HepG2 (cell line): ENCODE results near the gene PRKCI. TPM values are rescaled to one million over a fixed set of nuclear protein-coding genes. Genes with fewer than 3 reads are reported as not detected.
"Not testable (repeated sequence)": the region's sequence is repeated elsewhere in the genome, so short reads cannot be mapped to it uniquely, and the experiment has no call there.

Experiments
- ATAC-seq: fragments of 200-7000 bp; cut with Tn5 transposase; 3 replicates; pipeline ENCODE4 v1.9.1; 2020; ENCODE audit warnings: mild to moderate bottlenecking, moderate library complexity
- BruUV-seq: library from RNA; stranded (reverse); fragments of 400-500 nt; replicated peaks from 2 replicates; lab custom pipeline; 2021; lab: Mats Ljungman, UMichigan
- CTCF ChIA-PET: fragments of 300-600 bp; formaldehyde crosslinking; extraction: SDS; loops from one replicate; lab custom pipeline; 2021; ENCODE audit warnings: low total read pairs, inconsistent platforms, low intra/inter-chr PET ratio; lab: Yijun Ruan, JAX
- POLR2A ChIA-PET: fragments of 350-600 bp; sonication (Branson Sonifier 250); formaldehyde crosslinking; loops from one replicate; lab custom pipeline; 2020; ENCODE audit warnings: antibody characterized with exemption, inconsistent platforms; lab: Yijun Ruan, JAX
- DNase-seq: peaks from one replicate; pipeline ENCODE4 v3.0.0-alpha.2; 2015; ENCODE audit warnings: low spot score
- FAIRE-seq: peaks from 3 replicates; lab custom pipeline; 2011; peaks lifted over from hg19 to GRCh38; lab: Jason Lieb, UNC
- H2AFZ ChIP-seq: one replicate; pipeline ENCODE4 v1.6.1; 2011; ENCODE audit warnings: low read length, inconsistent platforms
- H3K27ac ChIP-seq: fragments of 300-600 bp; 3 replicates; pipeline ENCODE4 v1.8.0; 2011; ENCODE audit warnings: mixed run types, mild to moderate bottlenecking, mixed read lengths, low read length, inconsistent platforms; ENCODE audit not compliant: insufficient read depth; ENCODE audit errors: extremely low read length
- H3K27me3 ChIP-seq, 2 experiments: fragments of 200-600 bp in 1 of 2; 2 replicates in 1 of 2; 3 replicates in 1 of 2; pipeline versions ENCODE4 v1.6.0 to v1.8.0; 2011; ENCODE audit warnings: low read length in 2 of 2, mild to moderate bottlenecking in 2 of 2, moderate library complexity in 2 of 2, inconsistent platforms in 1 of 2; ENCODE audit not compliant: insufficient read depth in 2 of 2, control insufficient read depth in 1 of 2
- H3K36me3 ChIP-seq, 2 experiments: fragments of 200-600 bp in 1 of 2; replicated peaks in 1 of 2; 2 replicates in 1 of 2; 3 replicates in 1 of 2; pipeline versions ENCODE4 v1.5.1 to v1.8.0; 2011; ENCODE audit warnings: low read length in 2 of 2, inconsistent platforms in 1 of 2; ENCODE audit not compliant: insufficient read depth in 2 of 2, control insufficient read depth in 1 of 2
- H3K4me1 ChIP-seq: 2 replicates; pipeline ENCODE4 v1.5.1; 2012; ENCODE audit warnings: low read length, inconsistent platforms; ENCODE audit not compliant: insufficient read depth
- H3K4me2 ChIP-seq: 2 replicates; pipeline ENCODE4 v1.6.0; 2011; ENCODE audit warnings: low read depth, low read length, inconsistent platforms
- H3K4me3 ChIP-seq, 3 experiments: fragments of 200-600 bp in 1 of 3; sonication (generic), shearing (Covaris generic) in 1 of 3; replicated peaks in 1 of 3; 2 replicates each; pipeline ENCODE4 v1.5.1; 2011 to 2016; ENCODE audit warnings: low read length in 3 of 3, inconsistent platforms in 2 of 3, low read depth in 2 of 3, mild to moderate bottlenecking in 2 of 3, control low read depth in 1 of 3, mixed read lengths in 1 of 3; ENCODE audit not compliant: insufficient read depth in 1 of 3
- H3K79me2 ChIP-seq: one replicate; pipeline ENCODE4 v1.6.1; 2011; ENCODE audit warnings: low read length, inconsistent platforms; ENCODE audit not compliant: insufficient read depth
- H3K9ac ChIP-seq: 2 replicates; pipeline ENCODE4 v1.6.0; 2011; ENCODE audit warnings: mild to moderate bottlenecking, low read depth, low read length, inconsistent platforms; ENCODE audit not compliant: insufficient read depth
- H3K9me3 ChIP-seq: 2 replicates; pipeline ENCODE4 v1.5.1; 2012; ENCODE audit warnings: mild to moderate bottlenecking, low read length
- H4K20me1 ChIP-seq: 2 replicates; pipeline ENCODE4 v1.6.0; 2011; ENCODE audit warnings: inconsistent platforms, mild to moderate bottlenecking, low read length, moderate library complexity; ENCODE audit not compliant: insufficient read depth
- ARNTL ChIP-seq: sonication (generic); formaldehyde crosslinking; IDR thresholded peaks from 2 replicates; pipeline ENCODE4 v1.4.0; 2020; ENCODE audit warnings: mild to moderate bottlenecking, missing genetic modification reagents
- IRF1 ChIP-seq: sonication (generic); formaldehyde crosslinking; IDR thresholded peaks from 2 replicates; pipeline ENCODE4 v1.4.0; 2020; ENCODE audit warnings: low read depth, mild to moderate bottlenecking, missing genetic modification reagents
- NR2C2 ChIP-seq: sonication (generic); formaldehyde crosslinking; IDR thresholded peaks from 2 replicates; pipeline ENCODE4 v1.4.0; 2020; ENCODE audit warnings: missing genetic modification reagents, mild to moderate bottlenecking, moderate library complexity, borderline replicate concordance
- SIX1 ChIP-seq: sonication (generic); formaldehyde crosslinking; IDR thresholded peaks from 2 replicates; pipeline ENCODE4 v1.4.0; 2020; ENCODE audit warnings: missing genetic modification reagents, borderline replicate concordance
- TEAD3 ChIP-seq: optimal IDR thresholded peaks from 2 replicates; pipeline ENCODE3; 2016; ENCODE audit warnings: borderline replicate concordance
- ZBTB43 ChIP-seq: sonication (generic); formaldehyde crosslinking; conservative IDR thresholded peaks from 2 replicates; pipeline ENCODE4 v1.4.0; 2020; ENCODE audit warnings: missing genetic modification reagents
- ZNF260 ChIP-seq: sonication (generic); formaldehyde crosslinking; IDR thresholded peaks from 2 replicates; pipeline ENCODE4 v1.4.0; 2020; ENCODE audit warnings: missing genetic modification reagents, low read depth, mild to moderate bottlenecking, borderline replicate concordance
- WGBS: methylation state at CpG from one replicate; pipeline ENCODE4 v1.1.6; 2017; ENCODE audit warnings: low lambda C conversion rate; 5-methylcytosine and 5-hydroxymethylcytosine counted together
- in situ Hi-C: cut with HindIII; loops from 2 replicates; pipeline ENCODE4 v1.10.0; 2017; ENCODE audit warnings: low pct_unique_long_range_greater_than_20kb; ENCODE audit not compliant: extremely low pct_ligation_motif_present
- intact Hi-C: fragments of 100-400 bp; cut with micrococcal nuclease; formaldehyde crosslinking; loops from one replicate; pipeline ENCODE4 v1.10.0; 2022; ENCODE audit not compliant: unreplicated experiment
- polyA plus RNA-seq, 8 experiments: library from polyadenylated mRNA; depleted of rRNA in 3 of 8; stranded (reverse) in 7 of 8; unstranded in 1 of 8; fragments of >200 nt; fragmentation: Illumina TruSeq in 4 of 8; extraction: Trizol in 4 of 8; gene quantifications; 2 replicates each; pipeline versions ENCODE4 v1.2.1 to v1.2.3, GENCODE V29; 2011 to 2016; ENCODE audit warnings: low read depth in 4 of 8, missing spikeins in 1 of 8, mixed read lengths in 1 of 8; ENCODE audit not compliant: insufficient read depth in 1 of 8
- total RNA-seq, 5 experiments: library from RNA; depleted of rRNA; stranded (reverse); fragments of >200 nt; fragmentation: Illumina TruSeq; extraction: Trizol; gene quantifications; 2 replicates each; pipeline ENCODE4 v1.2.3, GENCODE V29; 2016; ENCODE audit warnings: low read depth in 1 of 5

PRKCI gene
- total and polyA plus RNA-seq, 2 of the 13 experiments (the other 11 are each of a cell fraction or from before 2014, with no cell fraction given): 17.2 to 30.4 TPM

- TF ChIP-seq IRF1 (no peak), NR2C2 (CRISPR knock-in tag) (no peak), TEAD3 (CRISPR knock-in tag) (peak; percentile 2), ARNTL (no peak), ZNF260 (CRISPR knock-in tag) (no peak), ZBTB43 (CRISPR knock-in tag) (no peak)
- TF ChIP-seq, all 625 proteins: peak for 3
Measured at GRCh38 chr3:170189398-170190256, 32.6 kb upstream of the PRKCI start (continued).

- in situ Hi-C loops, H3K27me3 ChIP-seq, BruUV-seq, FAIRE-seq, ATAC-seq, H3K4me2 ChIP-seq, DNase-seq: not testable (repeated sequence)
- 52% methylated on average over 3 of the region's 3 CpGs for WGBS
- peaks cover 27% of the 10 kb centered on the region for H3K4me1 ChIP-seq
- peak; percentile 77; the same call in 1 of the 2 replicates for TF ChIP-seq SIX1 (CRISPR knock-in tag)
- TF ChIP-seq, all 625 proteins: peak for 1; not testable (repeated sequence) for 624
- POLR2A ChIA-PET, H3K9ac ChIP-seq, CTCF ChIA-PET, H3K27ac ChIP-seq, H3K36me3 ChIP-seq, intact Hi-C loops, H3K4me3 ChIP-seq, H4K20me1 ChIP-seq, H3K79me2 ChIP-seq, H3K9me3 ChIP-seq: not testable (repeated sequence)
- H2AFZ ChIP-seq: peak overlapping the region; percentile 9
Measured at GRCh38 chr3:170195759-170196158, 26.5 kb upstream of the PRKCI start.
